Endothelial cell of umbilical vein (primary cell): Measurements from ENCODE around the gene NUPR1. TPM values are rescaled to one million over a fixed set of nuclear protein-coding genes. Genes with fewer than 3 reads are reported as not detected.
"Not testable (repeated sequence)": the region's sequence is repeated elsewhere in the genome, so short reads cannot be mapped to it uniquely, and the experiment has no call there.

ENCODE experiments used
- BruUV-seq: library from RNA; stranded (reverse); fragments of 400-500 nt; replicated peaks from 2 replicates; lab custom pipeline; 2021; lab: Mats Ljungman, UMichigan
- CTCF ChIA-PET: fragments of 300-600, 350-600 bp; sonication (Branson Sonifier 250); formaldehyde crosslinking; loops from one replicate; lab custom pipeline; 2021; ENCODE audit warnings: antibody characterized with exemption, inconsistent platforms; lab: Charles Lee
- POLR2A ChIA-PET: fragments of 300-600, 350-600 bp; sonication (Branson Sonifier 250); formaldehyde crosslinking; loops from one replicate; lab custom pipeline; 2021; ENCODE audit warnings: antibody characterized with exemption, inconsistent platforms; lab: Charles Lee
- DNase-seq: peaks from one replicate; pipeline ENCODE4 v3.0.0-alpha.2; 2011; ENCODE audit warnings: low read depth, low spot score
- FAIRE-seq: peaks from 2 replicates; lab custom pipeline; 2011; peaks lifted over from hg19 to GRCh38; lab: Jason Lieb, UNC
- H2AFZ ChIP-seq: 2 replicates; pipeline ENCODE4 v1.6.0; 2012; ENCODE audit warnings: low read depth, low read length, control low read depth, inconsistent platforms
- H3K27ac ChIP-seq: 2 replicates; pipeline ENCODE4 v1.5.1; 2011; ENCODE audit warnings: low read depth, mild to moderate bottlenecking, control low read depth, low read length, moderate library complexity; ENCODE audit not compliant: insufficient read depth
- H3K27me3 ChIP-seq, 2 experiments: 2 replicates each; pipeline versions ENCODE4 v1.6.0 to v1.6.1; 2011; ENCODE audit warnings: low read length in 2 of 2, mixed read lengths in 1 of 2; ENCODE audit not compliant: control insufficient read depth in 2 of 2, insufficient read depth in 2 of 2
- H3K36me3 ChIP-seq, 2 experiments: 2 replicates in 1 of 2; 3 replicates in 1 of 2; pipeline ENCODE4 v1.5.1; 2011; ENCODE audit warnings: low read length in 2 of 2, mild to moderate bottlenecking in 1 of 2, moderate library complexity in 1 of 2; ENCODE audit not compliant: control insufficient read depth in 2 of 2, insufficient read depth in 2 of 2; ENCODE audit errors: extremely low read depth in 1 of 2
- H3K4me1 ChIP-seq: 3 replicates; pipeline ENCODE4 v1.5.1; 2011; ENCODE audit warnings: mild to moderate bottlenecking, low read length; ENCODE audit not compliant: control insufficient read depth, insufficient read depth; ENCODE audit errors: extremely low read depth
- H3K4me2 ChIP-seq: 2 replicates; pipeline ENCODE4 v1.6.1; 2011; ENCODE audit warnings: low read length, control low read depth, mixed read lengths; ENCODE audit not compliant: insufficient read depth
- H3K4me3 ChIP-seq, 3 experiments: fragments of 200-600 bp in 1 of 3; sonication (generic), shearing (Covaris generic) in 1 of 3; replicated peaks in 1 of 3; 2 replicates each; pipeline ENCODE4 v1.5.1; 2011 to 2016; ENCODE audit warnings: control low read depth in 3 of 3, low read length in 3 of 3, mild to moderate bottlenecking in 2 of 3, inconsistent platforms in 1 of 3, low read depth in 1 of 3, moderate library complexity in 1 of 3; ENCODE audit not compliant: insufficient read depth in 1 of 3
- H3K79me2 ChIP-seq: 2 replicates; pipeline ENCODE4 v1.6.0; 2012; ENCODE audit warnings: low read length, inconsistent platforms; ENCODE audit not compliant: control insufficient read depth, insufficient read depth
- H3K9ac ChIP-seq: replicated peaks from 2 replicates; pipeline ENCODE3; 2011; ENCODE audit warnings: low read length, control low read depth; ENCODE audit not compliant: insufficient read depth; ENCODE audit errors: extremely low read depth
- H3K9me1 ChIP-seq: replicated peaks from 3 replicates; pipeline ENCODE4 v1.6.0; 2011; ENCODE audit warnings: mild to moderate bottlenecking, low read length; ENCODE audit not compliant: control insufficient read depth, insufficient read depth; ENCODE audit errors: extremely low read depth
- H3K9me3 ChIP-seq: replicated peaks from 2 replicates; pipeline ENCODE4 v1.5.1; 2012; ENCODE audit warnings: low read length, inconsistent platforms; ENCODE audit not compliant: control insufficient read depth, insufficient read depth
- H4K20me1 ChIP-seq: replicated peaks from 2 replicates; pipeline ENCODE3; 2011; ENCODE audit warnings: mild to moderate bottlenecking, low read length; ENCODE audit not compliant: control insufficient read depth, insufficient read depth; ENCODE audit errors: extremely low read depth
- EZH2 ChIP-seq: IDR thresholded peaks from 2 replicates; pipeline ENCODE4 v1.6.1; 2012; ENCODE audit warnings: borderline replicate concordance, low read depth, mild to moderate bottlenecking, moderate library complexity, low read length, inconsistent platforms; ENCODE audit not compliant: severe bottlenecking
- FOS ChIP-seq: IDR thresholded peaks from 2 replicates; pipeline ENCODE4 v1.6.1; 2011; ENCODE audit warnings: mild to moderate bottlenecking, low read length, moderate library complexity, borderline replicate concordance; ENCODE audit not compliant: insufficient read depth
- GATA2 ChIP-seq: IDR thresholded peaks from 2 replicates; pipeline ENCODE4 v1.7.0; 2011; ENCODE audit warnings: low read depth, mild to moderate bottlenecking, moderate library complexity, mixed read lengths, low read length; ENCODE audit not compliant: insufficient read length, insufficient read depth
- JUN ChIP-seq: IDR thresholded peaks from 2 replicates; pipeline ENCODE4 v1.6.1; 2011; ENCODE audit warnings: borderline replicate concordance, low read depth; ENCODE audit not compliant: insufficient read length, insufficient read depth
- MYC ChIP-seq: IDR thresholded peaks from one replicate; pipeline ENCODE4 v1.6.1; 2011; ENCODE audit warnings: mild to moderate bottlenecking, low read depth, low read length
- POLR2A ChIP-seq: IDR thresholded peaks from 2 replicates; pipeline ENCODE4 v1.6.1; 2012; ENCODE audit warnings: low read depth, mild to moderate bottlenecking, control low read depth, low read length
- POLR2AphosphoS5 ChIP-seq: IDR thresholded peaks from 2 replicates; pipeline ENCODE4 v1.6.1; 2012; ENCODE audit warnings: low read depth, mild to moderate bottlenecking, control low read depth, low read length, moderate library complexity; ENCODE audit not compliant: insufficient read depth
- dilution Hi-C: fragments of 300-500 bp; cut with MboI; formaldehyde crosslinking; loops from one replicate; pipeline ENCODE4 v1.15.0; 2019; ENCODE audit warnings: low sequenced_read_pairs; ENCODE audit not compliant: extremely low pct_ligation_motif_present
- intact Hi-C: fragments of 100-400 bp; cut with micrococcal nuclease; formaldehyde crosslinking; loops from one replicate; pipeline ENCODE4 v1.10.0; 2022
- polyA plus RNA-seq, 4 experiments: library from polyadenylated mRNA; depleted of rRNA in 3 of 4; stranded (reverse) in 3 of 4; unstranded in 1 of 4; fragments of >200 nt; gene quantifications; 2 replicates each; pipeline versions ENCODE4 v1.2.1 to v1.2.3, GENCODE V29; 2011 to 2012; ENCODE audit warnings: missing spikeins in 1 of 4
- total RNA-seq: library from RNA; stranded (reverse); gene quantifications from 2 replicates; pipeline ENCODE4 v1.2.3, GENCODE V29; 2021
- TF ChIP-seq, protein P1 (sequence below): IDR thresholded peaks from 2 replicates; pipeline ENCODE4 v1.6.1; 2011; ENCODE audit not compliant: insufficient read depth, insufficient read length
- TF ChIP-seq, protein P2 (sequence below), 2 donors: IDR thresholded peaks; 1 replicate in 1 of 2; 2 replicates in 1 of 2; pipeline ENCODE4 v1.5.1; 2011; ENCODE audit warnings: low read length in 2 of 2, mild to moderate bottlenecking in 2 of 2, moderate library complexity in 2 of 2, control low read depth in 1 of 2, inconsistent platforms in 1 of 2, low read depth in 1 of 2; ENCODE audit not compliant: insufficient read depth in 1 of 2; ENCODE audit errors: extremely low read depth in 1 of 2

NUPR1 gene
- total and polyA plus RNA-seq, 2 donors (not counting 3 experiments of a cell fraction or from before 2014, with no cell fraction given): 1.8 to 4.9 TPM

DNA sequence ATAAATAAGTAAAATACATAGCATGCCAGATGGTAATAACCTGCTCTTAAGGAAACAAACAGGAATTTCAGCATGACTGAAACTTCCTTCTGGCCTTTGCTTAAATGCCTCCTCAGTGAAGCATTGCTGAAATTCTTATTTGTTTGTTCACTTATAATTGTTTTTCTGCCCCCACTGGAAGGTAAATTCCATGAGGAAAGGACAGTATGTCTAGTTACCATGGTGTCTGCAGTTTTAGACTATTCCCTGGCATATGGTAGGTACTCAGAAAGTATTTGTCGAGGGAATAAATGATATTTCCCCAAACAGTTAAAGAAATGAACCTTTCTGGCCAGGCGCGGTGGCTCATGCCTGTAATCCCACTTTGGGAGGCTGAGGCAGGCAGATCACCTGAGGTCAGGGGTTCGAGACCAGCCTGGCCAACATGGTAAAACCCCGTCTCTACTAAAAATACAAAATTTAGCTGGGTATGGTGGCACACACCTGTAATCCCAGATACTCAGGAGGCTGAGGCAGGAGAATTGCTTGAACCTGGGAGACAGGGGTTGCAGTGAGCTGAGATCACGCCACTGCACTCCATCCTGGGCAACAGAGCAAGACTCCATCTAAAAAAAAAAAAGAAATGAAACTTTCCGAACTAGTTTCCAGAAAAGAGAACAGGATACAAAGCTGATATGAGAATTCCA, 11.5 kb downstream of the NUPR1 start:
- H3K9me3 ChIP-seq, H3K4me3 ChIP-seq, H4K20me1 ChIP-seq, dilution Hi-C loops, BruUV-seq, H3K9ac ChIP-seq, H3K9me1 ChIP-seq, H3K4me2 ChIP-seq, CTCF ChIA-PET, POLR2A ChIA-PET, H3K79me2 ChIP-seq, H3K27me3 ChIP-seq, H2AFZ ChIP-seq, H3K36me3 ChIP-seq, H3K4me1 ChIP-seq, H3K27ac ChIP-seq: not testable (repeated sequence)
- FAIRE-seq: peak; percentile 66
- intact Hi-C loops: loop anchor here (5.0 kb wide), 1 partner anchor 90 kb away; no protein-coding TSS in a partner anchor
- peak; percentile 17 for DNase-seq

DNA sequence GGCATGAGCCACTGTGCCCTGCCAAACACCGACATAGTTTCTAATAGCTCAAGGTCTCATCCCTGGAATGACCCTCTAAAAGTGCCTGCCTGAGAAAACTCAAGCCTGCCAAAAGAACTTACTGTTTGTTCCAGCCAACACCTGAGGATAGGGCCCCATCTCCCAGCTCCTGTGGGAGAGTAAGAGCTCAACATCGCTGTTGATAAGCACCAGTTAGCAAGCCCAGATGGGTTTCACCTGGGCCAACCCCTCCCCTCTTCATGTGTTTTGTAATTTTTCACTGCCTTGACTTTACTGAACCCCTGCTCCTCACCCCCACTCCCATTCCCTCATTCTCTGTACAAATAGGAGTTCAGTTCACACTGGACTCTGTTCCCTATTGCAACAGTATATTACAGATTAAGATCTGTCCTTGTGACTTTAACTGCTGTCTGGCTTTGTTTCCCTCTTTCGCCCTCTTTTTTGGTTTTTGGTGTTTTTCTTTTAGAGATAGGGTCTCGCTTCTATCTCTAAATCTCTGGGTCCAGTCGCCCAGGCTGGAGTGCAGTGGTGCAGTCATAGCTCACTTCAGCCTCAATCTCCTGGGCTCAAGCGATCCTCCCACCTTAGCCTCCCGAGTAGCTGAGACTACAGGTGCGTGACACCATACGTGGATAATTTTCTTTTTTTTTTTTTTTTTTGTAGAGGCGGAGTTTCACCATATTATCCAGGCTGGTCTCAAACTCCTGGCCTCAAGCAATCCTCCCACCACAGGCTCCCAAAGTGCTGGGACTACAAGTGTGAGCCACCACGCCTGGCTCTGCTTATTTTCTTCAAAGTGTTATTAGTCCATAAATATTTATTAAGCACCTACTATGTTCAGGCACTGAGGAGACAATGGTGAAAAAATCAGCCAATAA, 12.3 kb downstream of the NUPR1 start:
- CTCF ChIA-PET: interaction anchor here (0.6 to 1.2 kb wide), 2 partner anchors 22 to 434 kb away, joined by 3 to 4 read pairs; no protein-coding TSS in a partner anchor
- Histone ChIP-seq H3K9me1 (no peaks in the 10 kb centered on the region), H3K79me2 (no peaks in the 10 kb centered on the region), H4K20me1 (no peaks in the 10 kb centered on the region), H2AFZ (no peak overlapping the region), H3K36me3 (no peaks in the 10 kb centered on the region), H3K27me3 (peaks cover 0 to 2% of the 10 kb centered on the region in 2 experiments), H3K27ac (no peak overlapping the region), H3K4me2 (no peak overlapping the region), H3K4me3 (no peak overlapping the region), H3K9me3 (no peaks in the 10 kb centered on the region), H3K9ac (no peak overlapping the region), H3K4me1 (peaks cover 2% of the 10 kb centered on the region)
- no peak for TF ChIP-seq POLR2AphosphoS5
- no peak for TF ChIP-seq FOS
- TF ChIP-seq, protein P1, sequence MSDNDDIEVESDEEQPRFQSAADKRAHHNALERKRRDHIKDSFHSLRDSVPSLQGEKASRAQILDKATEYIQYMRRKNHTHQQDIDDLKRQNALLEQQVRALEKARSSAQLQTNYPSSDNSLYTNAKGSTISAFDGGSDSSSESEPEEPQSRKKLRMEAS: no peak
- TF ChIP-seq EZH2: no peak
- TF ChIP-seq POLR2A: no peak
- TF ChIP-seq GATA2: no peak
- no peak for TF ChIP-seq JUN
- no peak for TF ChIP-seq MYC
- TF ChIP-seq, protein P2, sequence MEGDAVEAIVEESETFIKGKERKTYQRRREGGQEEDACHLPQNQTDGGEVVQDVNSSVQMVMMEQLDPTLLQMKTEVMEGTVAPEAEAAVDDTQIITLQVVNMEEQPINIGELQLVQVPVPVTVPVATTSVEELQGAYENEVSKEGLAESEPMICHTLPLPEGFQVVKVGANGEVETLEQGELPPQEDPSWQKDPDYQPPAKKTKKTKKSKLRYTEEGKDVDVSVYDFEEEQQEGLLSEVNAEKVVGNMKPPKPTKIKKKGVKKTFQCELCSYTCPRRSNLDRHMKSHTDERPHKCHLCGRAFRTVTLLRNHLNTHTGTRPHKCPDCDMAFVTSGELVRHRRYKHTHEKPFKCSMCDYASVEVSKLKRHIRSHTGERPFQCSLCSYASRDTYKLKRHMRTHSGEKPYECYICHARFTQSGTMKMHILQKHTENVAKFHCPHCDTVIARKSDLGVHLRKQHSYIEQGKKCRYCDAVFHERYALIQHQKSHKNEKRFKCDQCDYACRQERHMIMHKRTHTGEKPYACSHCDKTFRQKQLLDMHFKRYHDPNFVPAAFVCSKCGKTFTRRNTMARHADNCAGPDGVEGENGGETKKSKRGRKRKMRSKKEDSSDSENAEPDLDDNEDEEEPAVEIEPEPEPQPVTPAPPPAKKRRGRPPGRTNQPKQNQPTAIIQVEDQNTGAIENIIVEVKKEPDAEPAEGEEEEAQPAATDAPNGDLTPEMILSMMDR (IDR thresholded peaks at IDR 0.05; ENCODE audit: extremely low read depth in 1 of 2, insufficient read depth in 1 of 2, low read depth in 1 of 2, low read length in 2 of 2): no peak
- dilution Hi-C loops (no loop called here), intact Hi-C loops (loop anchor here (5.0 kb wide), 1 partner anchor 91 kb away; no protein-coding TSS in a partner anchor)
- BruUV-seq: no TSS peak
- no peak for DNase-seq
- POLR2A ChIA-PET: no interaction called here
- FAIRE-seq: no peak
